G401.6 (cell line): ENCODE results near the gene HTR1A.

Experiments used
- FAIRE-seq: peaks from 2 replicates; lab custom pipeline; 2012; peaks lifted over from hg19 to GRCh38; lab: Jason Lieb, UNC

HTR1A gene

GRCh38 chr5:63962279-63962678 lies at the start of gene HTR1A:
HTR1A (minus strand) TSS chr5:63962445; CDS start chr5:63961719, 726 bp downstream.
- FAIRE-seq = no peak

- no peak for FAIRE-seq
Measured at GRCh38 chr5:64003966-64004365, 41.7 kb upstream of the HTR1A start.

GRCh38 chr5:64000096-64000495 lies 37.9 kb upstream of the HTR1A start:
- FAIRE-seq = no peak

- FAIRE-seq = no peak
Measured at GRCh38 chr5:63987053-63987452, 24.8 kb upstream of the HTR1A start.

- no peak for FAIRE-seq
Measured at GRCh38 chr5:63981864-63982263, 19.6 kb upstream of the HTR1A start.

- no peak for FAIRE-seq
Measured at GRCh38 chr5:63963926-63964325, 1.7 kb upstream of the HTR1A start.

- no peak for FAIRE-seq
Measured at GRCh38 chr5:63963080-63963735, 963 bp upstream of the HTR1A start.

- no peak for FAIRE-seq
Measured at GRCh38 chr5:63961598-63962161, 565 bp downstream of the HTR1A start.

GRCh38 chr5:63961125-63961597 lies 1.1 kb downstream of the HTR1A start:
- no peak for FAIRE-seq

GRCh38 chr5:63960646-63961045 lies 1.6 kb downstream of the HTR1A start:
- FAIRE-seq = no peak

GRCh38 chr5:63959177-63959982 lies 2.9 kb downstream of the HTR1A start:
- no peak for FAIRE-seq

- no peak for FAIRE-seq
Measured at GRCh38 chr5:63958654-63959053, 3.6 kb downstream of the HTR1A start.

- FAIRE-seq = no peak
Measured at GRCh38 chr5:63957617-63958016, 4.6 kb downstream of the HTR1A start.

GRCh38 chr5:63953217-63953616 lies 9.0 kb downstream of the HTR1A start:
- FAIRE-seq = no peak

- no peak for FAIRE-seq
Measured at GRCh38 chr5:63935103-63935502, 27.1 kb downstream of the HTR1A start.

- FAIRE-seq = no peak
Measured at GRCh38 chr5:63931836-63932235, 30.4 kb downstream of the HTR1A start.

- no peak for FAIRE-seq
Measured at GRCh38 chr5:63928451-63928850, 33.8 kb downstream of the HTR1A start.

GRCh38 chr5:63923914-63924313 lies 38.3 kb downstream of the HTR1A start:
- FAIRE-seq = no peak

GRCh38 chr5:63919763-63920478 lies 42.3 kb downstream of the HTR1A start:
- FAIRE-seq = no peak

GRCh38 chr5:63916786-63917185 lies 45.5 kb downstream of the HTR1A start:
- no peak for FAIRE-seq

GRCh38 chr5:63911871-63912270 lies 50.4 kb downstream of the HTR1A start:
- FAIRE-seq = no peak
